Aorta (tissue), 5 donors: Measurements from ENCODE around the gene ARSI. TPM values are rescaled to one million over a fixed set of nuclear protein-coding genes. Genes with fewer than 3 reads are reported as not detected.

Experiments used
- ATAC-seq: fragments of 200-7000 bp; cut with Tn5 transposase; one replicate; pipeline ENCODE4 v1.9.1; 2022; ENCODE audit warnings: moderate library complexity; ENCODE audit not compliant: low FRiP score
- DNase-seq, 2 donors: peaks; one replicate each; pipeline ENCODE4 v3.0.0-alpha.2; 2020
- H3K27ac ChIP-seq, 2 donors: one replicate each; pipeline ENCODE4 v1.5.1; 2013; ENCODE audit warnings: low read length in 2 of 2, mild to moderate bottlenecking in 2 of 2, moderate library complexity in 2 of 2, control low read depth in 1 of 2, inconsistent platforms in 1 of 2, low read depth in 1 of 2
- H3K27me3 ChIP-seq, 2 donors: one replicate each; pipeline ENCODE4 v1.6.1; 2013; ENCODE audit warnings: control low read depth in 1 of 2, low read length in 1 of 2, mild to moderate bottlenecking in 1 of 2, moderate library complexity in 1 of 2; ENCODE audit not compliant: insufficient read depth in 2 of 2, control insufficient read depth in 1 of 2
- H3K36me3 ChIP-seq, 2 donors: one replicate each; pipeline ENCODE4 v1.6.1; 2013; ENCODE audit warnings: control low read depth in 1 of 2, low read length in 1 of 2, mild to moderate bottlenecking in 1 of 2; ENCODE audit not compliant: insufficient read depth in 2 of 2, control insufficient read depth in 1 of 2
- H3K4me1 ChIP-seq, 2 donors: one replicate each; pipeline ENCODE4 v1.6.1; 2013; ENCODE audit warnings: low read length in 2 of 2, control low read depth in 1 of 2, mild to moderate bottlenecking in 1 of 2, moderate library complexity in 1 of 2; ENCODE audit not compliant: insufficient read depth in 2 of 2, control insufficient read depth in 1 of 2
- H3K4me3 ChIP-seq, 2 donors: one replicate each; pipeline ENCODE4 v1.5.1; 2013; ENCODE audit warnings: low read length in 2 of 2, control low read depth in 1 of 2, mild to moderate bottlenecking in 1 of 2
- H3K9me3 ChIP-seq: one replicate; pipeline ENCODE4 v1.6.1; 2013; ENCODE audit warnings: mild to moderate bottlenecking, low read length; ENCODE audit not compliant: control insufficient read depth
- WGBS, 2 donors: extraction: QIAGEN DNeasy Blood & Tissue Kit; methylation state at CpG; one replicate each; pipeline ENCODE4 v1.1.7; 2013; 5-methylcytosine and 5-hydroxymethylcytosine counted together
- intact Hi-C, 2 donors: fragments of 100-400 bp; cut with DNase I; formaldehyde crosslinking; loops; one replicate each; pipeline versions ENCODE4 v1.14.2 to v1.15.0; 2022
- long read RNA-seq, 2 donors: library from polyadenylated mRNA; unstranded; transcript quantifications; one replicate each; pipeline ENCODE4 v2.0.0, GENCODE V29; 2020 to 2021
- polyA plus RNA-seq, 2 donors: library from polyadenylated mRNA; stranded (reverse); fragments of 200-250 nt; gene quantifications; one replicate each; pipeline ENCODE4 v1.2.3, GENCODE V29; 2013
- total RNA-seq, 2 donors: library from RNA; stranded (reverse); fragmentation: NEBNext Ultra II Directional; extraction: Animal tissue kit (Norgen Biotek cat#: 25700); gene quantifications; one replicate each; pipeline ENCODE4 v1.2.1, GENCODE V29; 2021
- donor health status: healthy with polysubstance abuse.
- donor health status: Bipolar disorder and iron deficiency.
- donor health status: DM: no; HTN: no; CAD: no.
- donor health status: DM: no; HTN: no; CAD: no.
- donor health status: DM: yes; HTN: yes; CAD: no.

Gene ARSI
- total RNA-seq (1 to 10 TPM in 1 of 2 donors, under 1 TPM in 1; 0.91 to 2.7 TPM), polyA plus RNA-seq (not detected)
- long read RNA-seq, donor 1, partial matches to known transcripts: 0 of 2 reads
- long read RNA-seq, donor 1, other reads (novel, unspliced or antisense): 2 of 2 reads
- long read RNA-seq, donor 2: 0 reads

DNA sequence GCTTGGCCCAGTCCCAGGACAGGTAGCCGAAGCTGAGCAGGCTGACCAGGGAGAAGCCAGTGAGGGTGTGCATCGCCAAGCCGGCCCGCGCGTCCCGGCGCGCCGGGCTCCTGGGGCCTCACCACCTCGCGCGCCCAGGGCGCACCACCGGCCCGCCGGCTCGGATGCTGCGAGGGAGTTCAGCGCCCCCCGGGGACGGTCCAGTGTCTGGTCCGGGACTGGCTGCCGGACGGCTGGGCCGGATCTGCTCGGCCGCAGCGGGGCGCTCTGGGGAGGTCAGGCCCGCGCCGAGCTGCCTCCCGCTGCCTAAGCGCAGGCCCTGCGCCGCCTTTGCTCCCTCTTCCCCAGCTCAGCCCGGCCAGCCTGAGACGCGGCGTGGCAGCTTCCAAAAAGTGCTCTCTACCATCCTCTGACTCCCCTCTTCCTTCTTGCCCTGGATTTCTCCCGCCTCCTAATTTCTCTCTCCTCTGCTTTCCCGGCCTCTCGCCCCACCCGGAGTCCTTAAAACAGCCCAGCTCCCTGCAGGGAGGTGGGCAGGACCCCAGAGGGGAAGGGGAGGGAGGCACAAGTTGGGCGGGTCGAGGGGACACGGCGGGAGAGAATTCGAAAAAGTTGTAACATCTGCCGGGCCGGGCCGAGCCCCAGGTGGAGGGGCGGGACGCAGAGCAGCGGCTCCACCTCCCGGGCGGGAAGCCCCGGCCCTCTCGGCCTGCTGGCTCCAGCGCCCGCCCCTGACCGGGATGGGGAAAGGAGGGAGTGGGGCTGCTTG, at the start of gene ARSI:
TSS of gene ARSI (minus strand) at position 605 of the 769 bp plus-strand sequence. CDS start at position 73, 532 bp downstream.
- 0 to 1% methylated on average over 52 to 63 of the region's 63 CpGs for WGBS, 2 donors
- intact Hi-C loops: no loop called here
- H3K27ac ChIP-seq: no peak within 1 kb of the TSS
- H3K27me3 ChIP-seq: no peaks in the 10 kb centered on the region
- no peaks in the 10 kb centered on the region for H3K36me3 ChIP-seq
- DNase-seq: peak; percentile 76 to 87
- no peaks in the 10 kb centered on the region for H3K9me3 ChIP-seq
- ATAC-seq: peak; percentile 70
- H3K4me3 ChIP-seq: peak within 1 kb of the TSS; percentile 7 to 38
- no peaks in the 10 kb centered on the region for H3K4me1 ChIP-seq

DNA sequence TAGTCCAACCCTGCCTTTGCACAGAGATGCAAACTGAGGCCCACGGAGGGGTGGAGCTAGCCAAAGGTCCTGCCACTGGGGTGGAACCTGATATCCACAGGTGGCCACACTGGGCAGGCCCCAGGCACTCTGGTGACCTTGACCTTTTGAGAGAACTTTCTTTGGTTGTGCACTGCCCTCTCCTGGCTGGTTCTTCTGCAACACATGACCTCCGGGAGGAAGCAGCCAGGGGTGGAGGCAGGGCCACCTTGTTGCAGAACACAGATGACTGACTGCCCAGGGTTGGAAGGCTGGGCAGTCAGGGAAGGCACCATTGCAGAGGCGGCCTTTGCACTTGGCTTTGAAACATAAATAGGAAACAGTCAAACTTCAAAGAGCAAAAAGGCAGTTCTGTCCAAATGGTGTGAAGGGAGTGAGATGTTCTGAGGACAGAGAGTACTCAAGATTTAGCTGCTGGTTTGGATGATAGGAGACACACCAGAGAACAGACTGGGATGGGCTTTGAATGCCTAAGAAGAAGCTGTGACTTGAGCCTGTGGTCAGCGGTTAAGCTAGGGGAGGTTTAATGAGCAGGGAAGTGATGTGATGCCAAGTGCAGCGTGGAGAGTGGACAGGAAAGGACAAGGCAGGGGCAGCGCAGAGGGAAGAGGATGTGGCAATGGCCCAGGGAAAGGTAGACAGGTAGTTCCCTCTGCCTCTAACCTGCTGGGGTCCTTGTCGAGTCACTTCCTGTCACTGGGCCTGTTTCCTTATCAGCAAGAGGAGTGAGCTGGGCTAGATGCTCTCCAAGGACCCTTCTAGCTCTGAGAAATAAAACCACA, 48.0 kb upstream of the ARSI start:
- no peaks in the 10 kb centered on the region for H3K36me3 ChIP-seq
- no peaks in the 10 kb centered on the region for H3K9me3 ChIP-seq
- H3K4me3 ChIP-seq: no peak overlapping the region
- 62 to 64% methylated on average over 7 of the region's 7 CpGs for WGBS, 2 donors
- no peaks in the 10 kb centered on the region for H3K27me3 ChIP-seq
- H3K4me1 ChIP-seq: no peaks in the 10 kb centered on the region
- DNase-seq (peak; percentile 68 to 76), ATAC-seq (peak; percentile 66)
- H3K27ac ChIP-seq: no peak overlapping the region
- intact Hi-C loops: no loop called here

DNA sequence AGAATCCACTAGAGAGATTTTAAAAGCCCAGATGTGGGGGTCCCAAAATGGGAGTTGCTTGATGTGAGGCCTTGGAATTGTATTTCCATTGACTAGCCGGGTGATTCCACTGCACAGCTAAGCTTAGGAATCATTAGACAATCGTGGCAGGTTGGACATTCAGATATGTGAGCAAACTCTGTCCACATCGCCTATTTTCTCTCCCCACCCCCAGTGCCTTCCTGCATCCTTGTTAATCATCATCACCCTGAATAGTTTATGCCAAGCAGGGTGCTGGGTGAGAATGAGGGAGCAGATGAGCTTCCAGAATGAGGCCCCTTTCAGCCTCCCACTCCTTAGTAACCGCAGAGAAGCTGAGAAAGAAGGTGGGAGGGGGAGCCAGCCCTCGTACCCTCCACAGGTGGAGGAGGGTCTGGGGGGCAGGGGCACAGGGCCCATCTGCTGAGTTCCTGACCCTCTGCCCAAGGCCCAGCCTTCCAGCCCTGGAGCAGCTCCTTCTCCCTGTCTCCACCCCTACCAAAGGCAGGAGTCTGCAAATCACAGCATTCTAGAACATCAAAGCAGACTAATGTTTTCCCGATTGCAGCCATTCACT, 47.1 kb upstream of the ARSI start:
- intact Hi-C loops: no loop called here
- no peaks in the 10 kb centered on the region for H3K9me3 ChIP-seq
- ATAC-seq (no peak), DNase-seq (no peak)
- no peak overlapping the region for H3K4me3 ChIP-seq
- H3K36me3 ChIP-seq: no peaks in the 10 kb centered on the region
- H3K27me3 ChIP-seq: no peaks in the 10 kb centered on the region
- H3K4me1 ChIP-seq: no peaks in the 10 kb centered on the region
- 89 to 91% methylated on average over 6 of the region's 6 CpGs for WGBS, 2 donors
- no peak overlapping the region for H3K27ac ChIP-seq

DNA sequence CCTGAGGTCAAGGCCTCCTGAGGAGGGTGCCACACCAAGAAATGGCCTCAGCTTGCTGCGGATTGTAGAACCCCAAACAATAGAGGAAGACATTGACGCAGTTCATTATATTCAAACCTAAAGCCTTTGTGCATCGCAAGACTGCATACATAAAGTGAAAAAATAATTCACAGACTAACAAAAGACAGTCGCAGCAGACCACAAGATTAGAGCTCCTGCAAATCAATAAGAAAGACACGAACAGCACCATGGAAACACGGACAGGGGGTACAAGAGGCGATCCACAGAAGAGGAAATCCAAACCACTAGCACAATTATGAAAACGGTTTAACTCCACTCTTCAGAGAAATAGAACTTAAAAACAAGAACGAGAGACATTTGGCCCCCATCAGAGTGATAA, 44.7 kb upstream of the ARSI start:
- Histone ChIP-seq H3K9me3 (no peaks in the 10 kb centered on the region), H3K4me3 (no peak overlapping the region), H3K36me3 (no peaks in the 10 kb centered on the region), H3K27ac (no peak overlapping the region), H3K4me1 (no peaks in the 10 kb centered on the region), H3K27me3 (no peaks in the 10 kb centered on the region)
- WGBS, 2 donors: 82 to 84% methylated on average over 9 of the region's 9 CpGs
- intact Hi-C loops: no loop called here
- ATAC-seq (no peak), DNase-seq (no peak)

DNA sequence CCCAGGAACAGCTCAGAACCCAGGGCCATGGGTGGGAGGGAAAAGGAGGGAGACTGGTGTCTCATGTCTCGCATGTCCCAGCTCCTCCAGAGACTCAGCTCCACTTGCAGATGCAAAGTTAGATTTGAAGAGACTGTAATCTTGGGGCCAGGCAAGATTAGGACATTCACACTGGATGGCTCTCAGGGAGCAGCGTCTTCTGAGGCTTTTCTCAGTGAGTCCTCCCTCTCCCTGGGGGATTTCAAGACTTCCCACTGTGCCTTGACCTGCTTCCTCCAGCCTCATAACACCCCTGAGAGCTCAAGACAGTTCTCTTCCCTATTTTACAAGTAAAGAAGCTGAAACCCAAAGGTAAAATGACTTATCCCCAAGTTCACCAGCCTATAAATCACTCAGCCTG, 44.3 kb upstream of the ARSI start:
- intact Hi-C loops: no loop called here
- DNase-seq (no peak), ATAC-seq (no peak)
- H3K9me3 ChIP-seq: no peaks in the 10 kb centered on the region
- no peak overlapping the region for H3K4me3 ChIP-seq
- H3K27me3 ChIP-seq: no peaks in the 10 kb centered on the region
- H3K4me1 ChIP-seq: no peaks in the 10 kb centered on the region
- 91 to 92% methylated on average over 2 of the region's 2 CpGs for WGBS, 2 donors
- no peaks in the 10 kb centered on the region for H3K36me3 ChIP-seq
- no peak overlapping the region for H3K27ac ChIP-seq

DNA sequence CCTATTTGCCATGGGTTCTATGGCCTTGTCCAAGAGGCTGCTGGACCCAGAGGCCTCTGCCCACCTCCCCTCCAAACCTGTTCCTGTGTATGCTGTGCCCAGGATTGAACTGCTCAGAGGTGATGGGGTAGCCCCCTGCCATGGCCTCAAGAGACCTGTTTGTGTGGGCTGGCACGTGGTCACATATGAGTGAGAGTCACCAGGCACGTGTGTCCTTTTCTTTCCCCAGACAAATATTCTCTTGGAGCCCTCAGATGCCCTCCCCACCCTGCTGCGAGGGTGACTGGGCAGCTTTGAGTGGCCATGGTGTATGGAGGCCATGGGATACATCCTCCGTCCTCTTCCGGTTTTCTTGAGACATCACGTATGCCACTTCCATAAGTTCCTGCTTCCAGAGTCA, 43.9 kb upstream of the ARSI start:
- Histone ChIP-seq H3K27me3 (no peaks in the 10 kb centered on the region), H3K4me1 (no peaks in the 10 kb centered on the region), H3K27ac (no peak overlapping the region), H3K9me3 (no peaks in the 10 kb centered on the region), H3K36me3 (no peaks in the 10 kb centered on the region), H3K4me3 (no peak overlapping the region)
- no peak for DNase-seq
- intact Hi-C loops: no loop called here
- 77 to 84% methylated on average over 6 of the region's 6 CpGs for WGBS, 2 donors
- no peak for ATAC-seq

DNA sequence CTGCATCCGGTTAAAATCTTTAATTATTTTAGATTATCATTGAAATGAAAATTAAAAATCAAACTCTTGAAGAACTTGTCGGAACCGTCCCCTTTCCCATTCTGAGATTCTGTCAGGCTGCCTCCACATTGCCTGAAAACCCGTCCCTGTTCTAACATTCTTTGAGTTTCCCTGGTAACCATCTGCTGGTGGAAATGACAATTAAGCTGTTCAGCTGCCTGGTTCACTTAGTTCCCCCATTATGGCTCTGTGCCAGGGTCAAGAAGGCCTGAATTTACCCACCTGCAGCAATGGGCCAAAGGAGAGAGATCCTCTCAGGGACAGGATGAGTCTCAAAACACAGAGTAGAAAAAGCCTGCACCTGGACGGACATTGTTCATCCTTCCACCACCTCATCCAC, 43.0 kb upstream of the ARSI start:
- intact Hi-C loops: no loop called here
- Histone ChIP-seq H3K4me3 (no peak overlapping the region), H3K27ac (no peak overlapping the region), H3K4me1 (no peaks in the 10 kb centered on the region), H3K9me3 (no peaks in the 10 kb centered on the region), H3K27me3 (no peaks in the 10 kb centered on the region), H3K36me3 (no peaks in the 10 kb centered on the region)
- WGBS, 2 donors: 86 to 90% methylated on average over 5 of the region's 5 CpGs
- ATAC-seq: no peak
- no peak for DNase-seq

DNA sequence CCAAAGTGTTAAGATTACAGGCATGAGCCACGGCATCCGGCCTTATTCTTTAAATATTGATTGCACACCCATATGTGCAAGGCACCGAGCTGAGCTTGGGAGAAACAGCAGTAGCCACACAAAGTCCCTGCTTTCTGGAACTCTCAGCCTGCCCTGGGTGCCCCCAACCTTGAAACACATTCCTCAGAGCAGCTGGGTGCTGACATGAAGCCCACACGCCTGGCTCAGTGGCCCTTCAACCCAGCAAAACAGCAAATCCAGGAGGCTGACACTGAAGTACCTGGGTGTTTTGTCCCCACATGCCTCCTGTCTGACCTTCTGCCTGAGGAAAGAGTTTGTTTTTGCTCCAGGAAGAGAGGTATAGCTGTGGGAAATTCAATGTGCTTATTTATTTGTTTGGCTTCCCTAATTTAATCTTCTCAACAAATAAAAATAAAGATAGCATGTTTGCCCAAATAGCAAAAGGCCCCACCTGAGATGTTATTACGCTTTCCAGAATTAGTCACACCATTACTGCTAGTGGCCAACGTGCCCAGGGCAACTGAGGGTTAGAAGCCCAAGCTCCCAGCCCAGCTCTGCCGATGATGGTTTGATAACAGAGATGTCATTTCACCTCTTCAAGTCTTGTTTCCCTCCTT, 41.4 kb upstream of the ARSI start:
- 81 to 83% methylated on average over 7 of the region's 7 CpGs for WGBS, 2 donors
- no peak for ATAC-seq
- Histone ChIP-seq H3K4me1 (no peaks in the 10 kb centered on the region), H3K27ac (no peak overlapping the region), H3K36me3 (no peaks in the 10 kb centered on the region), H3K27me3 (no peaks in the 10 kb centered on the region), H3K9me3 (no peaks in the 10 kb centered on the region), H3K4me3 (no peak overlapping the region)
- intact Hi-C loops: no loop called here
- no peak for DNase-seq
